Esophagus muscularis mucosa (tissue), 4 donors: ENCODE results near the gene MAB21L1. TPM values are rescaled to one million over a fixed set of nuclear protein-coding genes. Genes with fewer than 3 reads are reported as not detected.

ENCODE experiments used
- DNase-seq: peaks from one replicate; pipeline ENCODE4 v3.0.0-alpha.2; 2017; ENCODE audit errors: extremely low spot score
- H3K27ac ChIP-seq, 4 donors: fragments of 200-600 bp; sonication (generic); replicated peaks in 1 of 4; 1 replicate in 3 of 4; 2 replicates in 1 of 4; pipeline ENCODE4 v1.5.1; 2016 to 2019; ENCODE audit warnings: mild to moderate bottlenecking in 1 of 4
- H3K27me3 ChIP-seq, 4 donors: fragments of 200-600 bp; sonication (generic); one replicate each; pipeline versions ENCODE4 v1.5.1 to v1.6.0; 2016 to 2019
- H3K36me3 ChIP-seq, 4 donors: fragments of 200-600 bp; sonication (generic); one replicate each; pipeline ENCODE4 v1.5.1; 2016 to 2019
- H3K4me1 ChIP-seq, 4 donors: fragments of 200-600 bp; sonication (generic); one replicate each; pipeline ENCODE4 v1.5.1; 2016 to 2019
- H3K4me3 ChIP-seq, 4 donors: fragments of 200-600 bp; sonication (generic); 1 replicate in 2 of 4; 2 replicates in 2 of 4; pipeline ENCODE4 v1.5.1; 2016 to 2019; ENCODE audit warnings: mild to moderate bottlenecking in 4 of 4, moderate library complexity in 1 of 4
- H3K9me3 ChIP-seq, 4 donors: fragments of 200-600 bp; sonication (generic); 1 replicate in 3 of 4; 2 replicates in 1 of 4; pipeline ENCODE4 v1.5.1; 2016 to 2019
- EP300 ChIP-seq: sonication (generic); formaldehyde crosslinking; IDR thresholded peaks from one replicate; pipeline ENCODE4 v1.6.1; 2017; ENCODE audit warnings: antibody characterized with exemption
- POLR2A ChIP-seq: fragments of 450-650 bp; IDR thresholded peaks from one replicate; pipeline ENCODE4 v1.6.1; 2017; ENCODE audit warnings: antibody characterized with exemption, moderate library complexity, mild to moderate bottlenecking, low read depth
- POLR2AphosphoS5 ChIP-seq, 2 donors: sonication (generic); formaldehyde crosslinking; IDR thresholded peaks; one replicate each; pipeline ENCODE4 v1.6.1; 2017; ENCODE audit warnings: antibody characterized with exemption in 2 of 2
- WGBS: methylation state at CpG from one replicate; pipeline ENCODE4 v1.1.5; 2018; 5-methylcytosine and 5-hydroxymethylcytosine counted together
- intact Hi-C: fragments of 100-400 bp; cut with DNase I; formaldehyde crosslinking; loops from one replicate; pipeline ENCODE4 v1.15.1; 2023
- total RNA-seq, 4 donors: library from RNA; depleted of rRNA; stranded (reverse); fragments of >200 nt; gene quantifications; one replicate each; pipeline versions ENCODE4 v1.1.0 to v1.2.1, GENCODE V29; 2016
- TF ChIP-seq, protein P1 (sequence below), 3 experiments: fragments of 200-600 bp in 2 of 3; fragments of 450-650 bp in 1 of 3; sonication (generic) in 2 of 3; IDR thresholded peaks; one replicate each; pipeline ENCODE4 v1.5.1; 2017 to 2019; ENCODE audit warnings: antibody characterized with exemption in 3 of 3, mild to moderate bottlenecking in 2 of 3, moderate library complexity in 1 of 3

The MAB21L1 gene
- total RNA-seq, 4 donors from 2014 or later: 0.83 to 2.9 (median 1.5) TPM

DNA sequence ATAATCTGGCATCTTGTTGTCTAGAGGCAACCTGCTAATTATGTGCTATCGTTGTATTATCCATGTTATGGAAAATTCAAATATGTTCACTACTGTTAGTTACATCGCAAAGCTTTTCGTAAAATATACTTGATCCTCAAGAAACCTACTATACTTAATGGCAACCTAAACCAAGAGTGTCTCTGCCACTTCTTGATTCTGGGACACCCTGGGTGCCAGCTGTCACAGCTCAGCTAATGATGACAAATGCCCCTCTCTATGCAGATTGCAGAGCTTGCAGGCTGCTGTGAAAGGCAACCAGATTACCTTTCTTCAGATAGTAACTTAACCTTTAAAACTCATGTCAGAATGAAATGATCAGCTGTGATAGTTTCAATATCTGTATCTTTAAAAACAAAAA, 8.9 kb upstream of the MAB21L1 start:
- H3K36me3 ChIP-seq: no peaks in the 10 kb centered on the region
- no peak for DNase-seq
- TF ChIP-seq EP300 (no peak), POLR2A (no peak), POLR2AphosphoS5 (IDR thresholded peaks at IDR 0.05) (no peak)
- TF ChIP-seq, protein P1, sequence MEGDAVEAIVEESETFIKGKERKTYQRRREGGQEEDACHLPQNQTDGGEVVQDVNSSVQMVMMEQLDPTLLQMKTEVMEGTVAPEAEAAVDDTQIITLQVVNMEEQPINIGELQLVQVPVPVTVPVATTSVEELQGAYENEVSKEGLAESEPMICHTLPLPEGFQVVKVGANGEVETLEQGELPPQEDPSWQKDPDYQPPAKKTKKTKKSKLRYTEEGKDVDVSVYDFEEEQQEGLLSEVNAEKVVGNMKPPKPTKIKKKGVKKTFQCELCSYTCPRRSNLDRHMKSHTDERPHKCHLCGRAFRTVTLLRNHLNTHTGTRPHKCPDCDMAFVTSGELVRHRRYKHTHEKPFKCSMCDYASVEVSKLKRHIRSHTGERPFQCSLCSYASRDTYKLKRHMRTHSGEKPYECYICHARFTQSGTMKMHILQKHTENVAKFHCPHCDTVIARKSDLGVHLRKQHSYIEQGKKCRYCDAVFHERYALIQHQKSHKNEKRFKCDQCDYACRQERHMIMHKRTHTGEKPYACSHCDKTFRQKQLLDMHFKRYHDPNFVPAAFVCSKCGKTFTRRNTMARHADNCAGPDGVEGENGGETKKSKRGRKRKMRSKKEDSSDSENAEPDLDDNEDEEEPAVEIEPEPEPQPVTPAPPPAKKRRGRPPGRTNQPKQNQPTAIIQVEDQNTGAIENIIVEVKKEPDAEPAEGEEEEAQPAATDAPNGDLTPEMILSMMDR (IDR thresholded peaks at IDR 0.05): no peak
- 93% methylated on average over 3 of the region's 3 CpGs for WGBS
- H3K4me3 ChIP-seq: no peak overlapping the region
- no peaks in the 10 kb centered on the region for H3K4me1 ChIP-seq
- H3K27me3 ChIP-seq: no peaks in the 10 kb centered on the region
- no peak overlapping the region for H3K27ac ChIP-seq
- intact Hi-C loops: no loop called here
- H3K9me3 ChIP-seq: no peaks in the 10 kb centered on the region

DNA sequence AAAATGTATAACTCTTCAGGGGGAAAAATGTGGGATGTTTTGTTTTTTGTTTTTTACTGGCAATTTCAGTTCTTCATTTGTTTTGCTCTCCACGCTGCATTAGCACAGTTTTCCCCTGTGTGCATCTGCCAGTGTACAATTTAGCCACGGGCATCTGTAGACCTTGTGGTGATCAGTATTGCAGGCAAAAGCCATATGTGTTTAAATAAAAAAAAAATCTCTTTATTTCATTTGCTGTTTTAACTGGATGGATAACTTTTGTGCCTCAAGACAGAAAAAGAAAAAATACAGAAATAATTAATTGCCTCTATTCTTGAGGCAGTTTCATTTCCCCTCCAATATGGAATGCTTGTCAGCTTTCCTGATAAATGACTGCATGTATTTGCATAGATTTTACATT, 7.9 kb upstream of the MAB21L1 start:
- TF ChIP-seq POLR2AphosphoS5 (IDR thresholded peaks at IDR 0.05) (no peak), EP300 (no peak), POLR2A (no peak)
- TF ChIP-seq, protein P1 (IDR thresholded peaks at IDR 0.05): no peak
- H3K36me3 ChIP-seq: no peaks in the 10 kb centered on the region
- H3K27me3 ChIP-seq: no peaks in the 10 kb centered on the region
- H3K27ac ChIP-seq: no peak overlapping the region
- no peaks in the 10 kb centered on the region for H3K9me3 ChIP-seq
- H3K4me1 ChIP-seq: no peaks in the 10 kb centered on the region
- DNase-seq: no peak
- 88% methylated on average over 2 of the region's 2 CpGs for WGBS
- intact Hi-C loops: no loop called here
- H3K4me3 ChIP-seq: no peak overlapping the region

DNA sequence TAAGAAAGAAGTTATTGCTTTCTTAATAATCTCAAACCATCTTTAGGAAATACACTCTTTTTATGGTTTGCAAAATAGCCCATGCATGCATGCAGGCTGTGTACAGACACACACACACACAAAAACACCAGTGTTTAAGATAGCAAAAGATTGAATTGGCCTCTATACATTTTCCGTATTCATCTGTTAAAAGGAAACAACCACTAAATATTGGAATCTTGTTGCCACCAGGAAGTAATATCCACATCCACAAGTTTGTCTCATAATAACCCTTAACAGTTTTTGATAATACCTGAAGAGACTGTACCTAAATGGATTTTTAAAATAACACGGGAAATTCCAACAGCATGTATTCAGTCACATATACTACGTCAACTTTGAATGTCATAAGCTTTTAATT, 7.3 kb upstream of the MAB21L1 start:
- WGBS: 77% methylated on average over 3 of the region's 3 CpGs

DNA sequence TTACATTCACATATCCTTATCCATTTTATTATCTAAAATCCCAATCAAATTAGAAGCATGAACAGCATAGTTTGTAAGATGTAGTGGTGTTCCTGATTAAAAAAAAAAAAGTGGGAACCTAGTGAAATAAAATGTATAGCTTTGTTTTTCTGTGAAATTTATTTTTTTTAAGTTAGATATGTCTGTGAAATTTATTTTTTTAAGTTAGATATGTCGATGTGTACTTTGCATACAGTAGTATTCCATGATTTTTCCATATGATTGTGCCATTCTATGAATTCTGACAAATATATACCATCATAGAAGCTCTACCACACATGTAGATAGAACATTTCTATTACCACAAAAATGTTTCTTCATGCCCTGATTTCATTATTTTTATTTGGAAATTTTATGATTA, 6.0 kb upstream of the MAB21L1 start:
- Histone ChIP-seq H3K9me3 (no peaks in the 10 kb centered on the region), H3K4me1 (no peaks in the 10 kb centered on the region), H3K36me3 (no peaks in the 10 kb centered on the region), H3K27me3 (peaks cover 0 to 9% (median 0%) of the 10 kb centered on the region in 4 donors), H3K27ac (no peak overlapping the region), H3K4me3 (no peak overlapping the region)
- 96% methylated on average over 1 of the region's 1 CpG for WGBS
- TF ChIP-seq EP300 (no peak), POLR2A (no peak), POLR2AphosphoS5 (IDR thresholded peaks at IDR 0.05) (no peak)
- TF ChIP-seq, protein P1 (IDR thresholded peaks at IDR 0.05): no peak
- DNase-seq: no peak
- intact Hi-C loops: no loop called here

More for the DNA sequence above, 7.3 kb upstream of the MAB21L1 start:
- TF ChIP-seq, protein P1 (IDR thresholded peaks at IDR 0.05): no peak
- no peak for TF ChIP-seq POLR2A
- TF ChIP-seq EP300: no peak
- TF ChIP-seq POLR2AphosphoS5 (IDR thresholded peaks at IDR 0.05): no peak
- Histone ChIP-seq H3K9me3 (no peaks in the 10 kb centered on the region), H3K4me3 (no peak overlapping the region), H3K27ac (no peak overlapping the region), H3K27me3 (peaks cover 0 to 1% (median 0%) of the 10 kb centered on the region in 4 donors), H3K36me3 (no peaks in the 10 kb centered on the region), H3K4me1 (no peaks in the 10 kb centered on the region)
- no peak for DNase-seq
- intact Hi-C loops: no loop called here

DNA sequence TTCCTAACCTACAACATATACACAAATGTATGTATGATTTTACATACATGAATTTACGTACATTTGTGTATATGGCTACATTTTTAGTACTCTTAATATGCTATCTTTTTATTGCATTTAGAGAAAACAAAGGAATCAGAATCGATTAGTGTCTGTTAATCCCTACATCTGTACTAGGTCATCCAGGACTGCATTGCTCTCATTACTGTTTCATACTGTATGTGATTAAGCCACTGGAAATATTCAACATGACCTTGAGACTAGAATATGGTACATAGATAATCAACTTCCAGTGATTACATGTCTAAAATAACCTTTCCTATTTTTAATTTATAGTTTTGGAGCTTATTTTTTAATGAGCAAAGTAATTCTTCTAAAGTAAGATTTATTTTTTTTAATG, 5.3 kb upstream of the MAB21L1 start:
- intact Hi-C loops: no loop called here

More for the DNA sequence above, 5.3 kb upstream of the MAB21L1 start:
- H3K27me3 ChIP-seq: peaks cover 0 to 9% (median 0%) of the 10 kb centered on the region in 4 donors
- H3K4me1 ChIP-seq: no peaks in the 10 kb centered on the region
- no peak overlapping the region for H3K4me3 ChIP-seq
- H3K27ac ChIP-seq: no peak overlapping the region
- no peak for DNase-seq
- H3K36me3 ChIP-seq: no peaks in the 10 kb centered on the region
- WGBS: 82% methylated on average over 2 of the region's 2 CpGs
- H3K9me3 ChIP-seq: no peaks in the 10 kb centered on the region
- TF ChIP-seq, protein P1 (IDR thresholded peaks at IDR 0.05): no peak
- no peak for TF ChIP-seq POLR2AphosphoS5 (IDR thresholded peaks at IDR 0.05)
- no peak for TF ChIP-seq POLR2A
- no peak for TF ChIP-seq EP300
